ENCODE results near the gene GGNBP2.

The GGNBP2 gene

DNA sequence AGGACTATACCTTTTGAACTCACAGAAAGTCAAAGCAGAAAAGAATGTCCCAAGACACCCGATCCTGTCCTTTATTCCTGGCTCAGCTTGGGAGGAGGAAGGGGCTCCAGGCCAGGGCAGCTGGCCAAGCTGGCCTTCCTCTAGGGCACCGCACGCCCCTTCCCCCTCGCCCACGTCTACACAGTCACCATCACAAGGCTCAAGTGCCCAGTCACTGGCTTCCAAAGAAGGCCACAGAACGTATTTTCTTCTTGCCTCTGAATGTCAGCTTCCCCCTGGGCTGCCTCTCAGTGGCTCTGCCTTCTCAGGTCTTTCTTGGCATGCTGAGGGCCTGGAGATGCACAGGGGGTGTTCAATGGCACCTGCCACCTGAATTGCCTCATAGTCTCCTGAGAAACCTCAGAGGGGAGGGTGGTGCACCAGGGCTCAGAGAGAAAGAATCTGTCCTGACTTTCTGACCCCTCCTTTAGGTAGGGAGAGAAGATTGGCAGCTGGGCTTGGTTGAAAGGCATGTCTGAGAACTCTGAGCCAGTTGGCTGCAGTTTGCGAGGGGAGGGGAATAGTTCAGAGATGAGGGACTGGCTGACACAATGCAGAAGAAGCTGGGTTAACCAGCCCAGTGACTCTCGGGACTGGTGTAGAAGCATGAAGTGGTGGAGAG is 49.1 kb downstream of the GGNBP2 start:
- Histone ChIP-seq H2BK120ac (ENCODE audit: low read depth, low read length) (no peak overlapping the region), H3K18ac (ENCODE audit: low read depth in 1 of 2, low read length in 2 of 2) (no peak overlapping the region), H3K23ac (ENCODE audit: low read length in 2 of 2) (no peak overlapping the region), H2BK5ac (ENCODE audit: low read depth, low read length, poor library complexity, severe bottlenecking) (no peak overlapping the region), H3K4me3 (ENCODE audit: insufficient read depth in 1 of 2, low read depth in 1 of 2, low read length in 2 of 2) (no peak overlapping the region), H2AFZ (ENCODE audit: low read depth, low read length) (no peak overlapping the region), H4K8ac (ENCODE audit: low read length) (no peak overlapping the region), H4K91ac (ENCODE audit: low read length) (no peak overlapping the region), H2AK5ac (ENCODE audit: low read length, severe bottlenecking) (no peak overlapping the region), H3K4ac (ENCODE audit: low read depth in 1 of 2, low read length in 2 of 2) (no peak overlapping the region), H3K9me3 (ENCODE audit: control insufficient read depth, low read length) (no peaks in the 10 kb centered on the region), H2BK15ac (ENCODE audit: low read depth, poor library complexity, severe bottlenecking) (no peak overlapping the region), H3K27me3 (ENCODE audit: control insufficient read depth in 1 of 2, insufficient read depth in 1 of 2, low read length in 2 of 2) (no peaks in the 10 kb centered on the region), H2BK12ac (ENCODE audit: low read length in 2 of 2) (no peak overlapping the region), H3K79me1 (replicated peaks; ENCODE audit: low read length, poor library complexity, severe bottlenecking) (peaks cover 24% of the 10 kb centered on the region), H3K4me2 (ENCODE audit: low read length, poor library complexity, severe bottlenecking) (no peak overlapping the region), H3K36me3 (ENCODE audit: control insufficient read depth in 1 of 2, insufficient read depth in 2 of 2, low read depth in 1 of 2, low read length in 2 of 2) (peaks cover 18 to 32% of the 10 kb centered on the region in 2 experiments), H3K4me1 (ENCODE audit: control insufficient read depth, insufficient read depth, low read depth, low read length) (peaks cover 17% of the 10 kb centered on the region), H3K9ac (ENCODE audit: low read length) (no peak overlapping the region), H3K14ac (ENCODE audit: low read length in 2 of 2) (no peak overlapping the region), H3K27ac (ENCODE audit: low read length, poor library complexity, severe bottlenecking) (no peak overlapping the region)
- no peak for DNase-seq
- 85% methylated on average over 7 of the region's 8 CpGs for WGBS

DNA sequence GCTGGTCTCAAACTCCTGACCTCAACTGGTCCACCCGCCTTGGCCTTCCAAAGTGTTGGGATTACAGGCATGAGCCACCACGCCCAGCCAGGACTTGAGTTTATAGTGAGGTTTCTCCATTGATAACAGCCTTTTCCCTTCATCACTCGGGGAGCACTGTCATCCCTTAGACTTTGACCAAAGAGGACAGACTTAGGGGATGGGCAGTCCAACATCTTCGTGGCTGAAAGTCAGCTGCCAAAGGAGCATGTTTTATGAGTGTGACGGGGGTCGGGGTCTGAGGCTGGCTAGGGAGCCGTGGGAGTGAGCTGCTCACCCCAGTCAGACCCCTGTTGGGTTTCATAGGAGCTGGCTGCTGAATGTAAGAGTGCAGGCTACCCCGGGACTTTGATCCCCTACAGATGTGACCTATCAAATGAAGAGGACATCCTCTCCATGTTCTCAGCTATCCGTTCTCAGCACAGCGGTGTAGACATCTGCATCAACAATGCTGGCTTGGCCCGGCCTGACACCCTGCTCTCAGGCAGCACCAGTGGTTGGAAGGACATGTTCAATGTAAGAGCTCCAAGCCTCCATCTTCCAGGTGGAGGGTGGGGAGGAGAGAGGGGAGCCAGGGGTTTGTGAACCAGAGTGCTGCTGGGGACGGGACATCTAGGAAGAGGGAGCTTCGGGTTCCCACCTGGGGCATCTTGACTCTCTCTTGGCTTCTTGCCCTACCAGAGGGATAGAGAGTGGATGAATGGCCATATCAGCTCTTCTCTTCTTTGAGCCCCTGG is 50.1 kb downstream of the GGNBP2 start:
- Histone ChIP-seq H3K4me1 (ENCODE audit: control insufficient read depth, insufficient read depth, low read depth, low read length) (peaks cover 17% of the 10 kb centered on the region), H3K4ac (ENCODE audit: low read depth in 1 of 2, low read length in 2 of 2) (no peak overlapping the region), H2BK5ac (ENCODE audit: low read depth, low read length, poor library complexity, severe bottlenecking) (no peak overlapping the region), H3K4me3 (ENCODE audit: insufficient read depth in 1 of 2, low read depth in 1 of 2, low read length in 2 of 2) (no peak overlapping the region), H3K18ac (ENCODE audit: low read depth in 1 of 2, low read length in 2 of 2) (no peak overlapping the region), H4K91ac (ENCODE audit: low read length) (no peak overlapping the region), H3K27ac (ENCODE audit: low read length, poor library complexity, severe bottlenecking) (no peak overlapping the region), H2BK120ac (ENCODE audit: low read depth, low read length) (no peak overlapping the region), H3K4me2 (ENCODE audit: low read length, poor library complexity, severe bottlenecking) (no peak overlapping the region), H2BK15ac (ENCODE audit: low read depth, poor library complexity, severe bottlenecking) (no peak overlapping the region), H3K36me3 (ENCODE audit: control insufficient read depth in 1 of 2, insufficient read depth in 2 of 2, low read depth in 1 of 2, low read length in 2 of 2) (peaks cover 22 to 27% of the 10 kb centered on the region in 2 experiments), H3K23ac (ENCODE audit: low read length in 2 of 2) (no peak overlapping the region), H3K9ac (ENCODE audit: low read length) (no peak overlapping the region), H3K14ac (ENCODE audit: low read length in 2 of 2) (no peak overlapping the region), H3K79me1 (replicated peaks; ENCODE audit: low read length, poor library complexity, severe bottlenecking) (peaks cover 25% of the 10 kb centered on the region), H4K8ac (ENCODE audit: low read length) (no peak overlapping the region), H2BK12ac (ENCODE audit: low read length in 2 of 2) (no peak overlapping the region), H2AK5ac (ENCODE audit: low read length, severe bottlenecking) (no peak overlapping the region), H2AFZ (ENCODE audit: low read depth, low read length) (no peak overlapping the region), H3K27me3 (ENCODE audit: control insufficient read depth in 1 of 2, insufficient read depth in 1 of 2, low read length in 2 of 2) (no peaks in the 10 kb centered on the region), H3K9me3 (ENCODE audit: control insufficient read depth, low read length) (no peaks in the 10 kb centered on the region)
- 82% methylated on average over 13 of the region's 13 CpGs for WGBS
- no peak for DNase-seq

DNA sequence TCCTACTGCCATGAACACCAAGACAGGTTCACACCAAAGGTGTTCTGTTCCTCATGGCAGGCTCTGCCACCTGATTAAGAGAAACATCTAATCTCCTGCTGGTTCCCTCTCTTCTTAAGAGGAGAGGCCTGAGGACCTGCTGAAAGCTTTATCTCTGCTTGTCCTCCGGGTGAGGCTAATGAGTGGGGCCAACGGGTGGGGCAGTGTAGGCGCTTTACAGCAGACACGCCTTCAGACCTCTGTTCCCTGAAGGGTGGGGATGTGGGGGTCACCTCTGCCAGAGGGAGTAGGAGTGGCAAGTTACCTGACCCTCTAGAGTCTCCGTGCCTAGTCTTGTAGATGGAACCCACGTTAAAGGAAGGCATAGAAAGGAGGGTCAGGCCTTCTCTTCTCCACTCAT is 52.5 kb downstream of the GGNBP2 start:
- Histone ChIP-seq H2BK5ac (ENCODE audit: low read depth, low read length, poor library complexity, severe bottlenecking) (no peak overlapping the region), H2AK5ac (ENCODE audit: low read length, severe bottlenecking) (no peak overlapping the region), H3K79me1 (replicated peaks; ENCODE audit: low read length, poor library complexity, severe bottlenecking) (peaks cover 29% of the 10 kb centered on the region), H3K23ac (ENCODE audit: low read length in 2 of 2) (no peak overlapping the region), H3K27ac (ENCODE audit: low read length, poor library complexity, severe bottlenecking) (no peak overlapping the region), H2BK12ac (ENCODE audit: low read length in 2 of 2) (no peak overlapping the region), H4K91ac (ENCODE audit: low read length) (no peak overlapping the region), H3K9me3 (ENCODE audit: control insufficient read depth, low read length) (no peaks in the 10 kb centered on the region), H2BK120ac (ENCODE audit: low read depth, low read length) (no peak overlapping the region), H3K4me3 (ENCODE audit: insufficient read depth in 1 of 2, low read depth in 1 of 2, low read length in 2 of 2) (no peak overlapping the region), H3K4me2 (ENCODE audit: low read length, poor library complexity, severe bottlenecking) (no peak overlapping the region), H3K36me3 (ENCODE audit: control insufficient read depth in 1 of 2, insufficient read depth in 2 of 2, low read depth in 1 of 2, low read length in 2 of 2) (peaks cover 7 to 29% of the 10 kb centered on the region in 2 experiments), H2BK15ac (ENCODE audit: low read depth, poor library complexity, severe bottlenecking) (no peak overlapping the region), H3K9ac (ENCODE audit: low read length) (no peak overlapping the region), H3K4me1 (ENCODE audit: control insufficient read depth, insufficient read depth, low read depth, low read length) (peaks cover 21% of the 10 kb centered on the region), H3K18ac (ENCODE audit: low read depth in 1 of 2, low read length in 2 of 2) (no peak overlapping the region), H2AFZ (ENCODE audit: low read depth, low read length) (no peak overlapping the region), H4K8ac (ENCODE audit: low read length) (no peak overlapping the region), H3K27me3 (ENCODE audit: control insufficient read depth in 1 of 2, insufficient read depth in 1 of 2, low read length in 2 of 2) (no peaks in the 10 kb centered on the region), H3K14ac (ENCODE audit: low read length in 2 of 2) (no peak overlapping the region), H3K4ac (ENCODE audit: low read depth in 1 of 2, low read length in 2 of 2) (no peak overlapping the region)
- DNase-seq = no peak
- WGBS = 94% methylated on average over 6 of the region's 6 CpGs

- Histone ChIP-seq H3K4ac (ENCODE audit: low read depth in 1 of 2, low read length in 2 of 2) (no peak overlapping the region), H3K18ac (ENCODE audit: low read depth in 1 of 2, low read length in 2 of 2) (no peak overlapping the region), H4K91ac (ENCODE audit: low read length) (no peak overlapping the region), H3K27me3 (ENCODE audit: control insufficient read depth in 1 of 2, insufficient read depth in 1 of 2, low read length in 2 of 2) (no peaks in the 10 kb centered on the region), H2BK15ac (ENCODE audit: low read depth, poor library complexity, severe bottlenecking) (no peak overlapping the region), H3K9ac (ENCODE audit: low read length) (no peak overlapping the region), H3K9me3 (ENCODE audit: control insufficient read depth, low read length) (no peaks in the 10 kb centered on the region), H2AFZ (ENCODE audit: low read depth, low read length) (no peak overlapping the region), H3K36me3 (ENCODE audit: control insufficient read depth in 1 of 2, insufficient read depth in 2 of 2, low read depth in 1 of 2, low read length in 2 of 2) (peaks cover 7 to 29% of the 10 kb centered on the region in 2 experiments), H2AK5ac (ENCODE audit: low read length, severe bottlenecking) (no peak overlapping the region), H3K27ac (ENCODE audit: low read length, poor library complexity, severe bottlenecking) (no peak overlapping the region), H3K23ac (ENCODE audit: low read length in 2 of 2) (no peak overlapping the region), H3K4me2 (ENCODE audit: low read length, poor library complexity, severe bottlenecking) (no peak overlapping the region), H2BK120ac (ENCODE audit: low read depth, low read length) (no peak overlapping the region), H2BK12ac (ENCODE audit: low read length in 2 of 2) (no peak overlapping the region), H3K14ac (ENCODE audit: low read length in 2 of 2) (no peak overlapping the region), H3K4me3 (ENCODE audit: insufficient read depth in 1 of 2, low read depth in 1 of 2, low read length in 2 of 2) (no peak overlapping the region), H3K4me1 (ENCODE audit: control insufficient read depth, insufficient read depth, low read depth, low read length) (peaks cover 18% of the 10 kb centered on the region), H4K8ac (ENCODE audit: low read length) (no peak overlapping the region), H3K79me1 (replicated peaks; ENCODE audit: low read length, poor library complexity, severe bottlenecking) (peaks cover 28% of the 10 kb centered on the region), H2BK5ac (ENCODE audit: low read depth, low read length, poor library complexity, severe bottlenecking) (no peak overlapping the region)
- WGBS = 93% methylated on average over 11 of the region's 11 CpGs
- no peak for DNase-seq
These were observed 53.4 kb downstream of the GGNBP2 start for GRCh38 chr17:36597866-36598777.

All from mesenchymal stem cell (in vitro differentiated cells and primary cell).